HG03064 (cell line): ENCODE data around the gene PKD1.

Experiments
- ATAC-seq: cut with Tn5 transposase; IDR thresholded peaks from one replicate; pipeline ENCODE4 v1.9.1; 2021; ENCODE audit warnings: low read depth; ENCODE audit not compliant: unreplicated experiment

Gene PKD1

GRCh38 chr16:2078691-2079090, 57.0 kb downstream of the PKD1 start:
- no peak for ATAC-seq

DNA sequence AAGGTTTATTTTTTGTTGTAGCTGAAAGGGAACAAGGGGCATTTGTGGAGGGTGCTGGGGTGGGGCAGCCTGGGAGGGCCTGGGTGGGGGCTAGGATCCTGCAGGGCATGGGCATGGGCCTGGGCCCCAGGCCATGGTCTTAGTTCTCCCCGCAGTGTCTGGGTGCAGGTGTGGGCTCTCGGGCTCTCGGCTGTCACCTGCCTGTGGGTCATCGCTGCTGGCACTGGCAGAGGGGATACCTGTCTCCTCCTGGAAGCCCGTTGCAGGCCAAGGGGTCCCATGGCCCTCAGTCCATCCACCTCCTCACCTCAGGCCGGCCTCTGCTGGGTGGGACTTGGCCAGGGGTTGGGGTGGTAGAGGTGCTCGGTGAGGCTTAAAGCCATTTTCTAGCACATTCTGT, 57.6 kb downstream of the PKD1 start:
- ATAC-seq, result no peak

DNA sequence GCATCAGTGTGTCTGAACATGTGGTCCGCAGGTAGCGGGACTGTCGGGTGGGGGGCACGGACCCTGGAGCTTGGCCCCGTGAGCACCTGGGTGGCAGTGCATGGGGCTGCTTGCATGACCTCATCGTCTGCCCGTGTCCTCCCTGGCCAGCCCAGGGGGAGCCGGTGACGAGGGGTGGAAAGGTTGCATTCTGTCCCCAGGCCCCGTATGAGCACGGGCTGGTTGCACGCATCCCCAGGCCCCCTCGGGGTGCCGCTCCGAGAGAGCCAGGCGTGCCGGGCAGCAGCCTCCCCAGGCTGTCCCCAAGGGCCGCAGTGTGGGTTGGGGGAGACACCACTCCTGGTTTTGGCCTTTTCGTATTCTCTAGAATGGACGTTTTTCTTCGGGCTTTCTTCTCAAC, 58.0 kb downstream of the PKD1 start:
- ATAC-seq, result no peak

DNA sequence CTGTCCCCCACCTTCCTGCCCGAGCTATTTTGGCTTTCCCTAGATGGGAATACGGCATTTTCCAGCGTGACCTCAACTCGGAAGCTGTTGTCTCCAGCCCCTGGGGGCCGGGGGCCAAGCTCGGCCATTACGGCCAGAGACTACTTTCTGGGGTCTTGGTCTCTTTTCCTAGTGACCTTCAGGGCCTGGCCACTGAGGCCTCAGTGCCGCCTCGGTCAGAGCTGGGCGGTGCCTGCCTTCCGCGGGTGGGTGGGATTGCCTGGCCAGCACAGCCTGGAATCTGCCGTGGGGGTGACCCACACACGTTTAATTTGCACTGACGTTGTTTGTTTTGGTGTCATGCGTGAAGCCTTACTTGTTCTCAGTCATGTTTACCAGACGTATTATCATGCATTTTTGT, 58.7 kb downstream of the PKD1 start:
- ATAC-seq, result no peak

DNA sequence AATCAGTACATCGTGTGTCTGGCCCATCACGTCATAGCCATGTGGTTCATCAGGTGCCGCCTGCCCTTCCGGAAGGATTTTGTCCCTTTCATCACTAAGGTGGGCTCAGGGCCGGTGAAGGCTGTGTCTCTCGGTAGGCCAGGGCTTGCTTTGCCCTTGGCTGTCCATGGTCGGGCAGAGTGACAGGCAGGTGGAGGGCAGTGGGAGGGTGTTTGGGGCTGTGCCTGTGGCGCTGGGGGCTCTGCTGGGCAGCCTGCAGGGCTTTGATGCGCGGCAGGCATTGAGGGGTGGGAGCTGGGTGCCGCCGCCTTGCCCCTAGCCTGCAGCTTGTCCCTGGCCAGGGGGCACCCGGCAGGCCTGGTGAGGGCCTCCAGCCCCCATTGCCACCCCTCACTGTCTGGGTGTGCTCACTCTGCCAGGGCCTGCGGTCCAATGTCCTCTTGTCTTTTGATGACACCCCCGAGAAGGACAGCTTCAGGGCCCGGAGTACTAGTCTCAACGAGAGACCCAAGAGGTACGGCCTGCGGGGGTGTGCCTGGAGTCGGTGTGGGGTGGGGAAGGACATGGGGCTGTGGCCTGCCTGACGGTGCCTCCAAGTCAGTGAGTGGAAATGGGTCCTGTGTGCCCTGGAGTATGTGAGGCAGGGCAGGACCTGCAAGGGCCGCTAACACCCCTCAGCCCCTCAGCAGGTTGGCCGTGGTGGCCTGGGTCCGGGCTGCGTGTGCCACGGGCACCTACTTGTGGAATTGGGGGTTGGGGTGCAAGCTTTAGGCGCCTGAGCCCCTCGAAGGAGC, 59.4 kb downstream of the PKD1 start:
- no peak for ATAC-seq

- ATAC-seq, result no peak
These were observed 60.1 kb downstream of the PKD1 start for GRCh38 chr16:2075631-2076030.

DNA sequence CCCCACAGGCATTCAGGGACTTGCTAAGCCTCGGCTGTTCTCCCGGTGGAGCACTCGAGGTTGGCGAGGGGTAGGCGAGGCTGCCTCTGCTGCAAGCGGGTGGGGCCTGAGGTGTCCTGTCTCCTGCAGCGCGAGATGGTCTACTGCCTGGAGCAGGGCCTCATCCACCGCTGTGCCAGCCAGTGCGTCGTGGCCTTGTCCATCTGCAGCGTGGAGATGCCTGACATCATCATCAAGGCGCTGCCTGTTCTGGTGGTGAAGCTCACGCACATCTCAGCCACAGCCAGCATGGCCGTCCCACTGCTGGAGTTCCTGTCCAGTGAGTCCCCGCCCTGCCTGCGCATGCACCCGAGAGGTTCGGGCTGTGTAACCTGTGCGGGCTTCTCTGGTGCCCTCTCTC, 61.6 kb downstream of the PKD1 start:
- ATAC-seq, result no peak

GRCh38 chr16:2072926-2073325, 62.8 kb downstream of the PKD1 start:
- ATAC-seq, result no peak

DNA sequence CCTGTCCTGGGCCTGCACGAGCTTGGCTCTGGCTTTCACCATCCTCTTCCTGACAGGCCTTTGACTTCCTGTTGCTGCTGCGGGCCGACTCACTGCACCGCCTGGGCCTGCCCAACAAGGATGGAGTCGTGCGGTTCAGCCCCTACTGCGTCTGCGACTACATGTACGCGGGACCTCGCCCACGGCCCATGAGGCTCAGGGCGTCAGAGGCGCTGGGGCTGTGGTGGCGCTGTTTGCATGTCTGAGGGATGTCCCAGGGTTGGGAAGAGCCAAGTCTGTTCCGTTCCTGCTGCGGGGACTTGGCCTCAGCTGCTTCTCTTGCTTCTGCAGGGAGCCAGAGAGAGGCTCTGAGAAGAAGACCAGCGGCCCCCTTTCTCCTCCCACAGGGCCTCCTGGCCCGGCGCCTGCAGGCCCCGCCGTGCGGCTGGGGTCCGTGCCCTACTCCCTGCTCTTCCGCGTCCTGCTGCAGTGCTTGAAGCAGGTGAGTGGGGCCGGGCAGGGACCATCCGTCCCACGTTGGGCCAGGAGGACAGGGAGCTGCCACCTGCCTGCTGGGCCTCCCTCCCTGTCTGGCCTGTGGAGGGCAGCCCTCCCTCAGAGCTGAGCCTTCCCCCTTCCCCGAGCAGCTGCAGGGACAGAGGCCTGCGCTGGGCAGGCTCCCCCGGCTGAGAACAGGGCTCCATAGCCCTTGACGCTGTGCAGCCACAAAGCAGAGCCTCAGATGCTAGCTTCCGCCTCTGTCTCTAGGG, 64.1 kb downstream of the PKD1 start:
- ATAC-seq, result no peak

GRCh38 chr16:2070576-2071453, 64.9 kb downstream of the PKD1 start:
- no peak for ATAC-seq

- ATAC-seq, result no peak
These were observed 69.6 kb downstream of the PKD1 start for GRCh38 chr16:2066139-2066538.

GRCh38 chr16:2064368-2064945, 71.2 kb downstream of the PKD1 start:
- no peak for ATAC-seq

GRCh38 chr16:2063861-2064260, 71.8 kb downstream of the PKD1 start:
- no peak for ATAC-seq

DNA sequence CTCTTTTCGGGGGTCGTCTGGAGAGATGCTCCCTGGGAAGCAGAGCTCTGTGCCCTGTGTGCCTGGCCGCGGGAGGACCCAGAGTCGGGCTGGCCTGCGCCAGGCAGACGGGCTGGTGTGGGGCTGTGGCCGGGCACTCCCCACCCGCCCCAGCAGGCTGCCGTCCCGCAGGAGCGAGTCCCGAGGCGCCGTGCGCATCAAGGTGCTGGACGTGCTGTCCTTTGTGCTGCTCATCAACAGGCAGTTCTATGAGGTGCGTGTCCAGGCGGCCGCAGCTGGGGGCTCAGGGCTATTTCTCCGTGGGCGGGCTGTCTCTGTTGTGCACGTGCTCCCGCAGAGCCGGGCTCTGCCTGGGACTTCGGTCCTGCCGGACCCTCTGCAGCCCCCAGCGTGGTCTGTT, 72.9 kb downstream of the PKD1 start:
- no peak for ATAC-seq

- ATAC-seq, result no peak
These were observed 74.2 kb downstream of the PKD1 start for GRCh38 chr16:2061526-2061925.

DNA sequence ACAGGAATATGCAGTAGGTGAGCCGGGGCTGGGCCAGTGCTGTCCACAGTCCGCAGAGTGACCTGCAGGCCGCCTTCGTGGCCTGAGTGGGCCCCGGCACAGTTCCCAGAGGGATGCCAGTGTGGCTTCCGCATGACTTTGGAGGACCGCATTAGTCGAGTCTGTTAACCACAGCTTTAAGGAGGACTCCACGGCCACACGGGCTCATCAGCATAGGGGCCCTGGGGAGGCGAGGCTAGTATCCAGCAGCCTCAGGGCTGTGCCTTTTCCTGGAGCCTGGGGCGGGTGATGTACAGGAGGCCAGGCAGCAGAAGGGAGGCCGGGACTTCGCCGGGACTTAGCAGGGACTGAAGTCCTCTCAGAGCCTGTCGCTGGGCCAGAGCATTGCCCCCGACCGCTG, 74.7 kb downstream of the PKD1 start:
- ATAC-seq, result no peak

GRCh38 chr16:2060346-2060745, 75.4 kb downstream of the PKD1 start:
- no peak for ATAC-seq

GRCh38 chr16:2058872-2059271, 76.8 kb downstream of the PKD1 start:
- ATAC-seq, result no peak

GRCh38 chr16:2058420-2058819, 77.3 kb downstream of the PKD1 start:
- ATAC-seq, result no peak

DNA sequence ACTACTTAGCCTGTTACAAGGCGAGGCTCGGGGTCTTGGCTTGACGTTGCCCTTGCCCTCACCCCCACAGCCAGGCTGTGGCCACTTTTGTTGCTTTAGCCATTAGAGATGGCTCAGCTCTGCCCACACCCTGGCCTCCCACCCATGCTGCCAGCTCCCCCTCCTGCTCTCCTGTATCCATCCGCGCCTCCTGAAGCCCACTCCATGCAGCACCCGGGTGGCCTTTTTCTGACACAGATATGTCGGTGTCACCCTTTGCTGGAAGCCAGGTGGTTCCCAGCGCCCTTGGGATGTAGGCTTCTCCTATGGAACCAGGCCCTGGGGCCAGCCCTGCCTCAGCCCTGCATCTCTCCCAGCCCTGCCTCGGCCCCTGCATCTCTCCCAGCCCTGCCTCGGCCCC, 78.3 kb downstream of the PKD1 start:
- no peak for ATAC-seq
